ENCODE results near the gene DNAH5. TPM values are rescaled to one million over a fixed set of nuclear protein-coding genes. Genes with fewer than 3 reads are reported as not detected.

The DNAH5 gene
- polyA plus RNA-seq, 3 donors, result not detected

DNA sequence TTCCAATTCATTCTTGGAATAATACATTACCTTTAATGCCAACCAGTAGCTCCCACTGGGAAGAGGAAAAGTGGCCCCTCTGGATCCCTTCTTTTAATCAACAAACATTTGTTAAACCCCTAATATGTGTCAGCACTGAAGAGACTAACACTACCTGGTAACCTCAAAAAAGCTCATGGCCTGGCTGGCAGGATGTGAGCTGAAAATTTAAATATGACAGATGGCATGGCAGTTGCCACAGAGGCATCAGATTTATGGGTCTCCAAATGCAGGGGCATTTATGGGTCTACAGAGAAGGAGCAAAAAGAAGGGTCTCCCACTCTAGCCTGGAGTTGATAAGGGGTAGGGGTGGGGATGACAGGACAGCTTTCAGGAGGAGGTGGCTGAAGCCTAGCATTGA lies 12.5 kb downstream of the DNAH5 start:
- no peaks in the 10 kb centered on the region for H3K27me3 ChIP-seq (ENCODE audit: control insufficient read depth in 2 of 2, insufficient read depth in 2 of 2, low read length in 2 of 2)
- no peak overlapping the region for H3K4me3 ChIP-seq (replicated peaks in 1 of 3; ENCODE audit: low read depth in 2 of 3, low read length in 3 of 3)
- TF ChIP-seq, protein P1, sequence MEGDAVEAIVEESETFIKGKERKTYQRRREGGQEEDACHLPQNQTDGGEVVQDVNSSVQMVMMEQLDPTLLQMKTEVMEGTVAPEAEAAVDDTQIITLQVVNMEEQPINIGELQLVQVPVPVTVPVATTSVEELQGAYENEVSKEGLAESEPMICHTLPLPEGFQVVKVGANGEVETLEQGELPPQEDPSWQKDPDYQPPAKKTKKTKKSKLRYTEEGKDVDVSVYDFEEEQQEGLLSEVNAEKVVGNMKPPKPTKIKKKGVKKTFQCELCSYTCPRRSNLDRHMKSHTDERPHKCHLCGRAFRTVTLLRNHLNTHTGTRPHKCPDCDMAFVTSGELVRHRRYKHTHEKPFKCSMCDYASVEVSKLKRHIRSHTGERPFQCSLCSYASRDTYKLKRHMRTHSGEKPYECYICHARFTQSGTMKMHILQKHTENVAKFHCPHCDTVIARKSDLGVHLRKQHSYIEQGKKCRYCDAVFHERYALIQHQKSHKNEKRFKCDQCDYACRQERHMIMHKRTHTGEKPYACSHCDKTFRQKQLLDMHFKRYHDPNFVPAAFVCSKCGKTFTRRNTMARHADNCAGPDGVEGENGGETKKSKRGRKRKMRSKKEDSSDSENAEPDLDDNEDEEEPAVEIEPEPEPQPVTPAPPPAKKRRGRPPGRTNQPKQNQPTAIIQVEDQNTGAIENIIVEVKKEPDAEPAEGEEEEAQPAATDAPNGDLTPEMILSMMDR (IDR thresholded peaks at IDR 0.05), result no peak
- no peak for DNase-seq
- intact Hi-C loops (cut with micrococcal nuclease), result no loop called here
- H3K27ac Mint-ChIP-seq, result no peak overlapping the region
- no peaks in the 10 kb centered on the region for H3K79me2 ChIP-seq (ENCODE audit: insufficient read depth, low read length)
- H3K9me3 ChIP-seq (replicated peaks in 1 of 2; ENCODE audit: control insufficient read depth in 1 of 2, insufficient read depth in 1 of 2, low read length in 2 of 2), result peaks cover 0 to 4% of the 10 kb centered on the region in 2 donors
- H3K9me3 Mint-ChIP-seq, result peaks cover 2 to 11% (median 5%) of the 10 kb centered on the region in 7 donors
- peaks cover 0 to 4% (median 3%) of the 10 kb centered on the region in 3 donors for H3K27me3 Mint-ChIP-seq (ENCODE audit: low read depth in 3 of 3)
- no peaks in the 10 kb centered on the region for H3K36me3 ChIP-seq (replicated peaks in 1 of 2; ENCODE audit: control insufficient read depth in 1 of 2, insufficient read depth in 2 of 2, low read length in 2 of 2)
- no peak overlapping the region for H3K4me3 Mint-ChIP-seq
- no peak overlapping the region for H2AFZ ChIP-seq (ENCODE audit: insufficient read depth, low read depth, low read length, poor library complexity, severe bottlenecking)
- no peaks in the 10 kb centered on the region for H4K20me1 ChIP-seq (ENCODE audit: insufficient read depth, low read length)
- H3K36me3 Mint-ChIP-seq, result no peaks in the 10 kb centered on the region
- H3K4me1 Mint-ChIP-seq, result no peaks in the 10 kb centered on the region
- H3K27ac ChIP-seq (ENCODE audit: low read depth in 1 of 2, low read length in 2 of 2), result no peak overlapping the region
- no peaks in the 10 kb centered on the region for H3K4me1 ChIP-seq (ENCODE audit: control insufficient read depth in 1 of 2, insufficient read depth in 2 of 2, low read length in 2 of 2)
- H3K9ac ChIP-seq (ENCODE audit: insufficient read depth, low read length, poor library complexity, severe bottlenecking), result no peak overlapping the region
- no peak overlapping the region for H3K4me2 ChIP-seq (replicated peaks; ENCODE audit: extremely low read depth, low read length, poor library complexity, severe bottlenecking)

- Histone ChIP-seq H3K9me3 (replicated peaks in 1 of 2; ENCODE audit: control insufficient read depth in 1 of 2, insufficient read depth in 1 of 2, low read length in 2 of 2) (peaks cover 0 to 4% of the 10 kb centered on the region in 2 donors), H3K9ac (ENCODE audit: insufficient read depth, low read length, poor library complexity, severe bottlenecking) (no peak overlapping the region), H3K4me3 (replicated peaks in 1 of 3; ENCODE audit: low read depth in 2 of 3, low read length in 3 of 3) (no peak overlapping the region), H3K27me3 (ENCODE audit: control insufficient read depth in 2 of 2, insufficient read depth in 2 of 2, low read length in 2 of 2) (no peaks in the 10 kb centered on the region), H4K20me1 (ENCODE audit: insufficient read depth, low read length) (no peaks in the 10 kb centered on the region), H3K27ac (ENCODE audit: low read depth in 1 of 2, low read length in 2 of 2) (no peak overlapping the region), H2AFZ (ENCODE audit: insufficient read depth, low read depth, low read length, poor library complexity, severe bottlenecking) (no peak overlapping the region), H3K36me3 (replicated peaks in 1 of 2; ENCODE audit: control insufficient read depth in 1 of 2, insufficient read depth in 2 of 2, low read length in 2 of 2) (no peaks in the 10 kb centered on the region), H3K79me2 (ENCODE audit: insufficient read depth, low read length) (no peaks in the 10 kb centered on the region), H3K4me2 (replicated peaks; ENCODE audit: extremely low read depth, low read length, poor library complexity, severe bottlenecking) (no peak overlapping the region), H3K4me1 (ENCODE audit: control insufficient read depth in 1 of 2, insufficient read depth in 2 of 2, low read length in 2 of 2) (no peaks in the 10 kb centered on the region)
- TF ChIP-seq, protein P1 (IDR thresholded peaks at IDR 0.05), result no peak
- no peak for DNase-seq
- intact Hi-C loops (cut with micrococcal nuclease), result no loop called here
- no peaks in the 10 kb centered on the region for H3K36me3 Mint-ChIP-seq
- H3K27me3 Mint-ChIP-seq (ENCODE audit: low read depth in 3 of 3), result peaks cover 0 to 4% (median 3%) of the 10 kb centered on the region in 3 donors
- H3K27ac Mint-ChIP-seq, result no peak overlapping the region
- 85% methylated on average over 6 of the region's 8 CpGs for WGBS (ENCODE audit: insufficient coverage)
- H3K4me1 Mint-ChIP-seq, result no peaks in the 10 kb centered on the region
- peaks cover 2 to 11% (median 5%) of the 10 kb centered on the region in 7 donors for H3K9me3 Mint-ChIP-seq
- H3K4me3 Mint-ChIP-seq, result no peak overlapping the region
These were observed 13.8 kb downstream of the DNAH5 start for GRCh38 chr5:13930541-13931171.
